Measurements from ENCODE around the gene STRADA. TPM values are rescaled to one million over a fixed set of nuclear protein-coding genes. Genes with fewer than 3 reads are reported as not detected.

STRADA gene
- polyA plus RNA-seq, 1 donor, result 43.3 TPM

DNA sequence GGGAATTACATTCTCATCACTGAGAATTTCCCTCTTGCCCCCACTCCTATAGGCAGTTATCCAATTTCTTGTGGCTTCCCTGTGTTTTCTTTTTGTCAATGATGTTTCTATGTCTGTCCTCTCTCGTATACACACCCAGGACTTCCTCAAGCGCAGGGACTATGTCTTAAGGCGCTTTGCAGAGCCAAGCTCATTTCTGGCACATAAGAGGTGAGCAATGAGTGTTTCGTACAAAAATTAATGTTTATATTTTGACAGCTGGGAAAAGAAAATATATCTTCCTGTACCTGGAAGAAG lies 33.3 kb upstream of the STRADA start:
- Histone ChIP-seq H3K4me3 (ENCODE audit: low read length) (peak overlapping the region; percentile 88), H3K27ac (ENCODE audit: low read length) (peak overlapping the region; percentile 100), H3K9me3 (ENCODE audit: control insufficient read depth, low read depth, low read length) (no peaks in the 10 kb centered on the region), H3K4me1 (ENCODE audit: control insufficient read depth, insufficient read depth, low read length) (peaks cover 6% of the 10 kb centered on the region), H3K36me3 (ENCODE audit: control insufficient read depth, insufficient read depth, low read length) (peaks cover 11% of the 10 kb centered on the region), H3K27me3 (ENCODE audit: control insufficient read depth, insufficient read depth, low read length) (no peaks in the 10 kb centered on the region)
- peak in 1 of 2 donors; percentile 11 for DNase-seq
- no CpG with 5 or more reads among the region's 4 CpGs for WGBS (ENCODE audit: insufficient coverage, low lambda C conversion rate)

DNA sequence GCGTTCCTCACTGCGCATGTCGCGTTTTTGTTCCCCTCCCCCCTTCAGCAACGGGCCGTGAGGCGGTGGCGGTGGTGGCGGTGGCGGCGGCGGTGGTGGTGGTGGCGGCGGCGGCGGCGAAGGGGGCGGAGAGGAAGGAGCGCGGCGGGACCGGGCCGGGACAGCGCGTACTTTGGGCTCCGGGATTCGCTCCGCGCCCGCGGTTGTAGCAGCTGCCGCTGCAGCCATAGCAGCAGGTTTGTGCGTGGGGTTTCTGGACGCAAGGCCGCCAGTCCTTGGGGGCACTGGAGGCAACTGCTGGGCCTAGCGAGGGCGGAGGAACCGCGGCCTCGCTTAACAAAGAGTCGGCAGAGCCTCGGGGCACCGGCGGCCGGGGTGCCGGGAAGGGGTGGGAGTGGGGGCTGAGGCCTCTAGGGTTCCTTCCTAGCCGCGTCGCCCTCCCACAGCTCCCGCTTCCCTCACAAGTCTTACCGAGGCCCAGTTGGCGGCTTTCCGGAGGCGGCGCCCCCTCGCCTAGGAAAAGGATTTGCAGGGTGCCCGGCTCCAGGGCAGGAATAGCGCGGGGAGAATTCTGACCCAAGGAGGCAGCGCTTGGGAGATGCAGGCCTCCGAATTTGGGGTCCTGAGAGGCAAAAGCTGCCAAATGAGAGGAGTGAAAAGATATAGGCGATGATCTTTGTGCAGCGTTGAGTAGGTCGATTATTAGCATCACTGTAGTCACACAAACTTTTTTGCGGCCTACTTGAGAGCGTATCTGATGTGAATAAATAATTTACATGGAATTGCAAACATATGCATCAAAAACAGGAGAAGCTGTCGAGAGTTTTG lies 32.8 kb upstream of the STRADA start, which contains the start of gene DDX42:
TSS of gene DDX42 (plus strand) at position 30 of the 828 bp plus-strand sequence. CDS start 12,880 bp downstream, outside the sequence.
- peaks cover 10% of the 10 kb centered on the region for H3K36me3 ChIP-seq (ENCODE audit: control insufficient read depth, insufficient read depth, low read length)
- WGBS (ENCODE audit: insufficient coverage, low lambda C conversion rate), result no CpG with 5 or more reads among the region's 67 CpGs

DNA sequence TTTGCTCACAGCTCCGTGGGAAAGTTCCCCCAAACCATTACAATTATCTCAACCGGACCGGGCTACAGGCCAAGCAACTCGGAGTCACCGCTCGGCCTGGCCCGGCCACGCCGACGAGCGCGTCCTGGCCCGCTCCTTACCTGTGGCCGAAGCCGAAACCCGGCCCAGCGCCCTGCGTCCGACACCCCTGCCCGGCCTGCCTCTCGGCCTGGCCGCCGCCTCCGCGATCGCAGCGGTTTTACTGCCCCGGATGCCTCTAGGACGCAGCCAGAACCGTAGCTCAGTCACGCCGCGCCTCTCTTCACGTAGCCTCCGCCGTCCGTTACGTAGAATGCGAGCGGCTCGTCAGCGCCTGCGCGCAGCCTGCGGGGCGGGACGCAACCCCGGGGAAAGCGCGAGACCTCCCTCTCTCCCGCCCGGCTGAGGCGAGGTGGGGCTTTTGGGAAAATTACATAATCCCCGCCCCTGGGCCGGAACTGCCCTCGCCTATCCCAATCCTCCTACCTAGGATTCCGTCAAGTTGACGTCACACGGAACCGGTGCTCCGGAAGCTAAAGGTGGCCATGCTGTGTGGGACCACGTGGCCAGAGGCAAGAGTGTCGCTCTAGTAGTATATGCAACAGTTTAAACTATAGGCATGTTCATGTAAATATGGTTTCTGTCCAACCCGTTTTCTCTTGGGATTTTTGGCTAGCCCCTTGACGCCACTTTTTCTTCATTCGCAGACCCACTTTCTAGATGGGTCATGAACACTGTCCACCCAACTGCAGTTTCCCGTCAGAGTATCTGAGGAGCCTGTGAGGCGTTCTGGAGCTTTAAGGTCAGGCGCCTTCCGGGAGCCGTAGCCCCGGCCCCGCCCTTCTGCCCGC lies 31.9 kb upstream of the STRADA start, which contains the start of gene CCDC47:
TSS of gene CCDC47 (minus strand) at position 326 of the 869 bp plus-strand sequence. CDS start 7,422 bp downstream, outside the sequence.
- H3K27ac ChIP-seq (ENCODE audit: low read length), result peak within 1 kb of the TSS; percentile 100
- peaks cover 5% of the 10 kb centered on the region for H3K36me3 ChIP-seq (ENCODE audit: control insufficient read depth, insufficient read depth, low read length)
- peak; percentile 100 for DNase-seq
- peaks cover 6% of the 10 kb centered on the region for H3K4me1 ChIP-seq (ENCODE audit: control insufficient read depth, insufficient read depth, low read length)
- no peaks in the 10 kb centered on the region for H3K9me3 ChIP-seq (ENCODE audit: control insufficient read depth, low read depth, low read length)
- H3K4me3 ChIP-seq (ENCODE audit: low read length), result peak within 1 kb of the TSS; percentile 88
- no CpG with 5 or more reads among the region's 74 CpGs for WGBS (ENCODE audit: insufficient coverage, low lambda C conversion rate)
- H3K27me3 ChIP-seq (ENCODE audit: control insufficient read depth, insufficient read depth, low read length), result no peaks in the 10 kb centered on the region

More for the DNA sequence above, 32.8 kb upstream of the STRADA start, which contains the start of gene DDX42:
- H3K4me3 ChIP-seq (ENCODE audit: low read length), result peak within 1 kb of the TSS; percentile 88
- H3K4me1 ChIP-seq (ENCODE audit: control insufficient read depth, insufficient read depth, low read length), result peaks cover 6% of the 10 kb centered on the region
- DNase-seq, result peak; percentile 34 to 76
- no peaks in the 10 kb centered on the region for H3K9me3 ChIP-seq (ENCODE audit: control insufficient read depth, low read depth, low read length)
- no peaks in the 10 kb centered on the region for H3K27me3 ChIP-seq (ENCODE audit: control insufficient read depth, insufficient read depth, low read length)
- peak within 1 kb of the TSS; percentile 100 for H3K27ac ChIP-seq (ENCODE audit: low read length)

DNA sequence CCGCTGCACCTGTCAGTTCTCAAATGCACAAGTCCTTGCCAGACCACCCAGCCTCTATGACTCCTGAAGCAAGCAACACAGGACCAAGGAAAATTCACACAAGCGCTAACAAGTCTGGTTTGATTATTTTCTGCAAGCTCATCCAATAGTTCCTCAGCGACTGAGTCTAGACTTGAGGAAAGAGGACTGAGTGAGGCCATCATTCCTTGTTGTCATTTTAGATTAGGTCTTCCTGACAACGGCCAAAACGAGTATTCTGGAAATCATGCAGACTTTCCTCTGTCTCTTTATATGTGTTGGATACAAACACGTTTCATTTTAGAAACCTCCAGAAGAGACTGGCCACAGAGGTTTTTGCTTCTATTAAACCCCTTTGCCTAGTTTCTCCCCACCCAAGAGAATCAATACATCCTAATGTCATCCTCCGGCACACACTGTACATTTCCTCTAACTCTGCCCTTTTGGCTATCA lies 31.2 kb upstream of the STRADA start:
- Histone ChIP-seq H3K27me3 (ENCODE audit: control insufficient read depth, insufficient read depth, low read length) (no peaks in the 10 kb centered on the region), H3K36me3 (ENCODE audit: control insufficient read depth, insufficient read depth, low read length) (peaks cover 3% of the 10 kb centered on the region), H3K4me3 (ENCODE audit: low read length) (peak overlapping the region; percentile 88), H3K27ac (ENCODE audit: low read length) (peak overlapping the region; percentile 100), H3K4me1 (ENCODE audit: control insufficient read depth, insufficient read depth, low read length) (peaks cover 6% of the 10 kb centered on the region), H3K9me3 (ENCODE audit: control insufficient read depth, low read depth, low read length) (no peaks in the 10 kb centered on the region)
- WGBS (ENCODE audit: insufficient coverage, low lambda C conversion rate), result no CpG with 5 or more reads among the region's 7 CpGs
- DNase-seq, result peak; percentile 23 to 48

DNA sequence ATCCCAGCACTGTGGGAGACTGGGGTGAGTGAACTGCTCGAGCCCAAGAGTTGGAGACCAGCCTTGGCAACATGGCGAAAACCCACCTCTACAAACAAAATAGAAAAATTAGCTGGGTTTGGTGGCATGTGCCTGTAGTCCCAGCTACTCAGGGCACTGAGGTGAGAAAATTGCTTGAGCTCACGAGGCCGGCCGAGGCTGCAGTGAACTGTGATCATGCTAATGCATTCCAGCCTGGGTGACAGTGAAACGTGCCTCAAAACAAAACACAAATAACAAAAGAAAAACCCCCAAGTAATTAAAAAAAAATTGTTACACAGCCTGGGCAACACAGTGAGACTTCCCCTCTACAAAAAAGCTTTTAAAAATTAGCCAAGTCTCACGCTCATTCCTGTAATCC lies 26.8 kb upstream of the STRADA start:
- Histone ChIP-seq H3K27ac (ENCODE audit: low read length) (no peak overlapping the region), H3K9me3 (ENCODE audit: control insufficient read depth, low read depth, low read length) (no peaks in the 10 kb centered on the region), H3K36me3 (ENCODE audit: control insufficient read depth, insufficient read depth, low read length) (peaks cover 13% of the 10 kb centered on the region), H3K27me3 (ENCODE audit: control insufficient read depth, insufficient read depth, low read length) (no peaks in the 10 kb centered on the region), H3K4me1 (ENCODE audit: control insufficient read depth, insufficient read depth, low read length) (no peaks in the 10 kb centered on the region), H3K4me3 (ENCODE audit: low read length) (no peak overlapping the region)
- 100% methylated on average over 1 of the region's 7 CpGs for WGBS (ENCODE audit: insufficient coverage, low lambda C conversion rate)
- DNase-seq, result no peak

DNA sequence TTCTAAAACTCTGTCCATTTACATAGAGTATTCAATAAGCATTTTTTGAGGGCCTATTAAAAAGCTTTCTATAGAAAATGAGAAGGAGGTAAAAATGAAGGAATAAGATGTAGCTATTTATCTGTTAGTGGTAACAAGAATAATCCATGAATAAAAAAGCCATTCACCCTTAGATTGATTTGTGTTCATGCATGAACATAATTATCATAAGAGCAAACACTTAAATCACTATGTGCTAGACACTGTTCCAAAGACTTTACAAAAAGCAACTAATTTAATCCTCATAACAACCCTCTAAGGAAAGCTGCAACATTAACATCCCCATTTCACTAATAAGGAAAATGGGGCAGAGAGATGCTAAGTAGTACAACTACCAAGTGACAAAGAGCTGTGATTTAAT lies 25.2 kb upstream of the STRADA start:
- peaks cover 6% of the 10 kb centered on the region for H3K4me1 ChIP-seq (ENCODE audit: control insufficient read depth, insufficient read depth, low read length)
- no peak overlapping the region for H3K27ac ChIP-seq (ENCODE audit: low read length)
- H3K9me3 ChIP-seq (ENCODE audit: control insufficient read depth, low read depth, low read length), result no peaks in the 10 kb centered on the region
- DNase-seq, result no peak
- peaks cover 19% of the 10 kb centered on the region for H3K36me3 ChIP-seq (ENCODE audit: control insufficient read depth, insufficient read depth, low read length)
- H3K4me3 ChIP-seq (ENCODE audit: low read length), result no peak overlapping the region
- H3K27me3 ChIP-seq (ENCODE audit: control insufficient read depth, insufficient read depth, low read length), result no peaks in the 10 kb centered on the region

DNA sequence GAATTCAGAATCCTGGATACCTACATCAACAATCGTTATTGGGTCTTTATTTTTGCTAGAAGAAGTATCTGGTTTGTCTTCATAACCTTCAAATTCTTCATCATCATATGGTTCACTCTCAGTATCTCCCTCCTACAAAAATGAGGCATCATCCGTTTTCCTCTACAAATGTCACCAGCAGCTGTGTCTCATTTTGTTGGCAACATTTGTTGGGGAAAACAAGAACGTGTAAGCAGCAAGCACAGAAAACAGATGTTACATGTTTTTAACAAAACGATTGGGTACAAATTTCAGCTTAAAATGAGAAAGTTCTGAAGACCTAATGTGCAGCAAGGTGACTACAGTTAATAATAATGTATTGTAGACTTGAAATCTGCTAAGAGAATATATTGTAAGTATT lies 23.1 kb upstream of the STRADA start:
- 60% methylated on average over 1 of the region's 4 CpGs for WGBS (ENCODE audit: insufficient coverage, low lambda C conversion rate)
- no peak for DNase-seq
- H3K27me3 ChIP-seq (ENCODE audit: control insufficient read depth, insufficient read depth, low read length), result no peaks in the 10 kb centered on the region
- peaks cover 13% of the 10 kb centered on the region for H3K4me1 ChIP-seq (ENCODE audit: control insufficient read depth, insufficient read depth, low read length)
- no peaks in the 10 kb centered on the region for H3K9me3 ChIP-seq (ENCODE audit: control insufficient read depth, low read depth, low read length)
- H3K27ac ChIP-seq (ENCODE audit: low read length), result no peak overlapping the region
- H3K4me3 ChIP-seq (ENCODE audit: low read length), result no peak overlapping the region
- H3K36me3 ChIP-seq (ENCODE audit: control insufficient read depth, insufficient read depth, low read length), result peaks cover 32% of the 10 kb centered on the region

DNA sequence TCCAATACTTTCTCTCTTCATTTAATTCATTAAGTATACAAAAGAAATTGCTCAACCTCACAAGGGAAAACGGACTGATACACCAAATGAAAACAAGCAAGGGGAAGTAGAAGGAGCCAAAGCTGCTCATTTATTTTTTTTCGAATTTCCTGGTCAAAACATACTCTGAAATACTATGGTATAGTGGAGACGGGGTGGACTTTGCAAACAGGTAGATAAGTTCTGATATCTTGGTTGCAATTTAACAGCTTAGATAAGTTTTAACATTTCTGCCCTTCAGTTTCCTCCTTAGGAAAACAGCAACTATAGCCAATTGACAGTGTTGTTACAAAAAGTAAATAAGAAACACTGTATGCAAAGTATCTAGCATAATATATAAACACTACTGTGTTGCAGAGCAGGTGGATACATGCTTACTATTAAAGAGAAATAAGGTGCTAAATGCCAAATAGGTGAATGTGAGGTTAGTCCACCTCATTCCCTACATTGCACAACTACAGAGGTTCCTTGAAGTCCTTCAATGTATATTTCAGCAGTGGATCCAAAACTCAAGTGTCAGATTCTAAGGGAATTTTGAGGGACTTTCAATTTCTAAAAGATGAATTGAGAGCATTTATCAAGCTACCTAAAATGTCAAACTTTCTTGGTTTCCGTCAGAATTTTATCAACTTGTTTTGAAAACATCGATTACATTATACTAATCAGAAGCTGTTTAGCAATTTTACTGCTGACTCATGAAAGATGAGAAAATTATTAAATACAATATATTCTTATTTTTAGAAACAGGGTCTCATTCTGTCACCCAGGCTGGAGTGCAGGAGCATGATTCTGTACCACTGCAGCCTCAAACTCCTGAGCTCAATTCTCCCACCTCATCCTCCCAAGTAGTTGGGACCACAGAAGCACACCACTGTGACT lies 20.8 kb upstream of the STRADA start:
- WGBS (ENCODE audit: insufficient coverage, low lambda C conversion rate), result 17% methylated on average over 1 of the region's 5 CpGs
- peak overlapping the region; percentile 43 for H3K27ac ChIP-seq (ENCODE audit: low read length)
- no peaks in the 10 kb centered on the region for H3K9me3 ChIP-seq (ENCODE audit: control insufficient read depth, low read depth, low read length)
- no peak overlapping the region for H3K4me3 ChIP-seq (ENCODE audit: low read length)
- H3K36me3 ChIP-seq (ENCODE audit: control insufficient read depth, insufficient read depth, low read length), result peaks cover 40% of the 10 kb centered on the region
- peaks cover 13% of the 10 kb centered on the region for H3K4me1 ChIP-seq (ENCODE audit: control insufficient read depth, insufficient read depth, low read length)
- no peaks in the 10 kb centered on the region for H3K27me3 ChIP-seq (ENCODE audit: control insufficient read depth, insufficient read depth, low read length)
- DNase-seq, result peak; percentile 15 to 62

DNA sequence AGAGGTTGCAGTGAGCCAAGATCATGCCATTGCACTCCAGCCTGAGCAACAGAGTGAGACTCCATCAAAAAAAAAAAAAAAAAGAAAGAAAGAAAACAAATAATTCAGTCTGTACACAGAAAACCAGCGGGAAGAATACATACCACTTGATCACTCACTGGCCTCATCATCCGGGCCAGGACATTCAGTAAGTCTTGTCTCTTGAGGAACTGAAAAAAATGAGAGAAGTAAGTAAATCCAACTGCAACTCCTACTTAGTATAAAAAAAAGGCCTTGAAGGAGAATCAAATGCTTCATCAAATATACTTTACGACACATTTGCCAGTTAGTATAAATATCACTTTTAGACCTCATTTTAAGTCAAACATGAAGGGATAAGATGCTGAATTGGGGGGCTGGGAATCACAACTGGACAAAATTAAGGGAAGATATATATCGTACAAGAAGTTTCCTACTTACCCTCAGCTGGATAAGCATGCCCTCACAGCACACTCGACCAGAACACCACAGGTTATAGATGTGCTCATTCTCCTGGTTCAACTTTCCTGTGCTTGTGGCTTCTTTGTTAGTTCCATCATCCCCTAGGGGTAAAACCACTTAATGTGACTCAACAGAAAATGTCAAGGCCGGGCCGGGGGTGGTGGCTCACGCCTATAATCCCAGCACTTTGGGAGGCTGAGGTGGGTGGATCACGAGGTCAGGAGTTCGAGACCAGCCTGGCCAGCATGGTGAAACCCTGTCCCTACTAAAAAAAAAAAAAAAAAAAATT lies 19.4 kb upstream of the STRADA start:
- DNase-seq, result no peak
- peaks cover 13% of the 10 kb centered on the region for H3K4me1 ChIP-seq (ENCODE audit: control insufficient read depth, insufficient read depth, low read length)
- H3K27me3 ChIP-seq (ENCODE audit: control insufficient read depth, insufficient read depth, low read length), result no peaks in the 10 kb centered on the region
- H3K9me3 ChIP-seq (ENCODE audit: control insufficient read depth, low read depth, low read length), result no peaks in the 10 kb centered on the region
- peak overlapping the region; percentile 21 for H3K27ac ChIP-seq (ENCODE audit: low read length)
- WGBS (ENCODE audit: insufficient coverage, low lambda C conversion rate), result no CpG with 5 or more reads among the region's 10 CpGs
- peaks cover 53% of the 10 kb centered on the region for H3K36me3 ChIP-seq (ENCODE audit: control insufficient read depth, insufficient read depth, low read length)
- no peak overlapping the region for H3K4me3 ChIP-seq (ENCODE audit: low read length)

Data from large intestine (tissue), 3 donors.